GM12874 (cell line): ENCODE results near the gene GLI1.

Source experiments
- CTCF ChIP-seq: IDR thresholded peaks from 2 replicates; pipeline ENCODE4 v1.5.1; 2011; ENCODE audit warnings: low read depth, mild to moderate bottlenecking, control low read depth, low read length, moderate library complexity; ENCODE audit not compliant: insufficient read depth

GLI1 gene

GRCh38 chr12:57434517-57435223 is 24.9 kb upstream of the GLI1 start, which contains the start of gene INHBC:
TSS of gene INHBC (plus strand) at chr12:57434784. CDS start at chr12:57434887, 103 bp downstream.
- no peak for TF ChIP-seq CTCF

GRCh38 chr12:57435293-57435692 is 24.3 kb upstream of the GLI1 start:
- no peak for TF ChIP-seq CTCF

GRCh38 chr12:57438400-57438799 is 21.2 kb upstream of the GLI1 start:
- no peak for TF ChIP-seq CTCF

GRCh38 chr12:57439762-57440266 is 19.8 kb upstream of the GLI1 start:
- no peak for TF ChIP-seq CTCF

GRCh38 chr12:57441846-57442427 is 17.6 kb upstream of the GLI1 start:
- no peak for TF ChIP-seq CTCF

- no peak for TF ChIP-seq CTCF
Measured at GRCh38 chr12:57444744-57445143, 14.8 kb upstream of the GLI1 start.

- no peak for TF ChIP-seq CTCF
Measured at GRCh38 chr12:57446292-57446960, 13.2 kb upstream of the GLI1 start.
